Activated CD8-positive, alpha-beta T cell treated with anti-CD3 and anti-CD28 coated beads for 36 hours (primary cell): ENCODE data around the gene ZCCHC17. TPM values are rescaled to one million over a fixed set of nuclear protein-coding genes. Genes with fewer than 3 reads are reported as not detected.

ENCODE experiments used
- ATAC-seq: fragments of 200-7000 bp; cut with Tn5 transposase; one replicate; pipeline ENCODE4 v1.10.0; 2021; ENCODE audit warnings: mild to moderate bottlenecking, moderate library complexity
- CTCF ChIA-PET: fragments of 350-600 bp; sonication (Branson Sonifier 250); formaldehyde crosslinking; loops from one replicate; lab custom pipeline; 2021; ENCODE audit warnings: antibody characterized with exemption; lab: Charles Lee
- POLR2A ChIA-PET: fragments of 350-600 bp; sonication (Branson Sonifier 250); formaldehyde crosslinking; loops from one replicate; lab custom pipeline; 2021; ENCODE audit warnings: antibody characterized with exemption; lab: Charles Lee
- DNase-seq: peaks from one replicate; pipeline ENCODE4 v3.0.0-alpha.2; 2020
- H3K27ac Mint-ChIP-seq: one replicate; pipeline ENCODE4 v1.8.0; 2021; ENCODE audit warnings: mild to moderate bottlenecking, mixed read lengths
- H3K27me3 Mint-ChIP-seq: one replicate; pipeline ENCODE4 v1.8.0; 2021; ENCODE audit warnings: mixed read lengths
- H3K36me3 Mint-ChIP-seq: one replicate; pipeline ENCODE4 v1.8.0; 2021; ENCODE audit warnings: low read depth, mixed read lengths
- H3K4me1 Mint-ChIP-seq: one replicate; pipeline ENCODE4 v1.8.0; 2021; ENCODE audit warnings: low read depth, mixed read lengths
- H3K4me3 Mint-ChIP-seq: one replicate; pipeline ENCODE4 v1.8.0; 2021; ENCODE audit warnings: mild to moderate bottlenecking, moderate library complexity, mixed read lengths
- H3K9me3 Mint-ChIP-seq: one replicate; pipeline ENCODE4 v1.8.0; 2021; ENCODE audit warnings: mixed read lengths
- CTCF ChIP-seq: fragments of 200-600 bp; IDR thresholded peaks from one replicate; pipeline ENCODE4 v1.8.0; 2022; ENCODE audit warnings: antibody characterized with exemption, mild to moderate bottlenecking
- intact Hi-C: fragments of 100-400 bp; cut with micrococcal nuclease; formaldehyde crosslinking; loops from one replicate; pipeline ENCODE4 v1.10.0; 2022
- total RNA-seq, 2 experiments: library from RNA; stranded (reverse); gene quantifications; one replicate each; pipeline ENCODE4 v1.2.3, GENCODE V29; 2021

Gene ZCCHC17
- total RNA-seq, 2 experiments from 2014 or later, result 27.2 to 28.7 TPM

DNA sequence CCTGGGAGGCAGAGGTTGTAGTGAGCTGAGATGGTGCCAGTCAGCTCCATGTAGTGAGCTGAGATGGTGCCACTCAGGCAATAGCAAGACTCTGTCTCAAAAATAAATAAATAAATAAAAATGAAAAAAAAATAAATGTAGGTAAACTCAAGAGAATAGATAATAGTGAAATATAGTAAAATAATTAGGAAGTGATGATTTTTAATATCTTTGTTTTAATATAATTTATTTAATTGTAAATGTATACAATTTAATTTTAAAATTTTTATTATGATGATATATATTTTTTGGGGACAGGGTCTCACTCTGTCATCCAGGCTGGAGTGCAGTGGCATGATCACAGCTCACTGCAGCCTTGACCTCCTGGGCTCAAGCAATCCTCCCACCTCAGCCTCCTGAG, 96.6 kb downstream of the ZCCHC17 start:
- no peak for ATAC-seq
- intact Hi-C loops, result loop anchor here (10.0 kb wide), 1 partner anchor 151 kb away; no protein-coding TSS in a partner anchor
- H3K27me3 Mint-ChIP-seq, result no peaks in the 10 kb centered on the region
- no peak overlapping the region for H3K4me3 Mint-ChIP-seq
- TF ChIP-seq CTCF, result no peak
- H3K4me1 Mint-ChIP-seq, result peaks cover 9% of the 10 kb centered on the region
- H3K36me3 Mint-ChIP-seq, result no peaks in the 10 kb centered on the region
- no peak overlapping the region for H3K27ac Mint-ChIP-seq
- H3K9me3 Mint-ChIP-seq, result no peaks in the 10 kb centered on the region
- ChIA-PET POLR2A (no interaction called here), CTCF (interaction anchor here (2.0 to 6.7 kb wide), 6 partner anchors 18 to 212 kb away, joined by 6 to 96 read pairs (median 13); partner anchors contain the start of gene SERINC2)
- no peak for DNase-seq

- peak; percentile 98 for ATAC-seq
Measured at GRCh38 chr1:31394584-31395193, 97.9 kb downstream of the ZCCHC17 start.

GRCh38 chr1:31396633-31397351, 100.0 kb downstream of the ZCCHC17 start:
- peaks cover 9% of the 10 kb centered on the region for H3K4me1 Mint-ChIP-seq
- ATAC-seq (no peak), DNase-seq (peak; percentile 17)
- TF ChIP-seq CTCF, result peak; percentile 48
- intact Hi-C loops, result loop anchor here (10.0 kb wide), 1 partner anchor 148 kb away; no protein-coding TSS in a partner anchor
- H3K36me3 Mint-ChIP-seq, result no peaks in the 10 kb centered on the region
- CTCF ChIA-PET, result interaction anchor here (0.6 to 6.7 kb wide), 6 partner anchors 8 to 245 kb away, joined by 3 to 96 read pairs (median 6); partner anchors contain the start of gene FABP3
- no peaks in the 10 kb centered on the region for H3K9me3 Mint-ChIP-seq
- no peaks in the 10 kb centered on the region for H3K27me3 Mint-ChIP-seq
- H3K4me3 Mint-ChIP-seq, result no peak overlapping the region
- no peak overlapping the region for H3K27ac Mint-ChIP-seq
- POLR2A ChIA-PET, result no interaction called here

More at GRCh38 chr1:31394584-31395193, 97.9 kb downstream of the ZCCHC17 start:
- CTCF ChIA-PET, result interaction anchor here (0.8 to 6.7 kb wide), 32 partner anchors 8 to 355 kb away, joined by 3 to 96 read pairs (median 4); partner anchors contain the start of genes FABP3 and SERINC2
- Mint-ChIP-seq H3K27me3 (no peaks in the 10 kb centered on the region), H3K4me1 (peaks cover 9% of the 10 kb centered on the region), H3K9me3 (no peaks in the 10 kb centered on the region), H3K4me3 (peak overlapping the region; percentile 71), H3K36me3 (no peaks in the 10 kb centered on the region), H3K27ac (peak overlapping the region; percentile 51)
- peak; percentile 89 for TF ChIP-seq CTCF
- POLR2A ChIA-PET, result interaction anchor here (0.8 kb wide), 1 partner anchor 33 kb away, joined by 3 read pairs; no protein-coding TSS in a partner anchor
- DNase-seq, result peak; percentile 90
- intact Hi-C loops, result loop anchor here (10.0 kb wide), 1 partner anchor 150 kb away; no protein-coding TSS in a partner anchor

GRCh38 chr1:31397360-31398095, 100.7 kb downstream of the ZCCHC17 start:
- POLR2A ChIA-PET, result no interaction called here
- no peaks in the 10 kb centered on the region for H3K27me3 Mint-ChIP-seq
- intact Hi-C loops, result loop anchor here (10.0 kb wide), 1 partner anchor 147 kb away; no protein-coding TSS in a partner anchor
- ATAC-seq (no peak), DNase-seq (no peak)
- CTCF ChIA-PET, result interaction anchor here (1.6 to 6.7 kb wide), 3 partner anchors 17 to 151 kb away, joined by 6 to 96 read pairs (median 6); no protein-coding TSS in a partner anchor
- no peak overlapping the region for H3K27ac Mint-ChIP-seq
- H3K9me3 Mint-ChIP-seq, result no peaks in the 10 kb centered on the region
- TF ChIP-seq CTCF, result no peak
- H3K36me3 Mint-ChIP-seq, result no peaks in the 10 kb centered on the region
- H3K4me1 Mint-ChIP-seq, result peaks cover 9% of the 10 kb centered on the region
- no peak overlapping the region for H3K4me3 Mint-ChIP-seq
